Upper lobe of left lung (tissue), 4 donors: Measurements from ENCODE around the gene SPAG8.

Source experiments
- POLR2A ChIP-seq, 4 donors: fragments of 450-650 bp; IDR thresholded peaks; one replicate each; pipeline ENCODE4 v1.5.1; 2016 to 2017; ENCODE audit warnings: antibody characterized with exemption in 4 of 4, mild to moderate bottlenecking in 2 of 4
- POLR2AphosphoS5 ChIP-seq, 2 donors: sonication (generic); formaldehyde crosslinking; IDR thresholded peaks; one replicate each; pipeline ENCODE4 v1.5.1; 2017; ENCODE audit warnings: antibody characterized with exemption in 2 of 2
- TF ChIP-seq, protein P1 (sequence below), 6 experiments: fragments of 450-650 bp in 4 of 6; fragments of 200-600 bp in 2 of 6; sonication (generic) in 2 of 6; IDR thresholded peaks; one replicate each; pipeline ENCODE4 v1.5.1; 2016 to 2019; ENCODE audit warnings: antibody characterized with exemption in 6 of 6

DNA sequence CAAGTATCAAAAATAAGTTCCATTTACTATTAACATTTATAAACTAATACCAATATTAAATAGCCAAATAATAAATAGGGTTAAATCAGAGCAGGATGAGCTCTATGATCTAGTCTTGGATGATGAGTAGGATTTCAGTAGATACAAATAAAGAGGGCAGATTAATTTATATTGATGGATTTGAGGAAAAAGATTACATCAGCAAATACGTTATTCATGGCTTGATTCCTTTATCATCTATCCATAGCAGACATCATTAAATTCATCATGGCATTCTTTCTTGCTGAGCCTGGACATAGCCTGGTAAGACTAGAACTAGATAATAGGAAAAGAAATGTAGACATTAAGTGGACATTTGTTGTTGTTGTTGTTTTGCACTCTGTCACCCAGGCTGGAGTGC, 44.6 kb downstream of the SPAG8 start:
- TF ChIP-seq POLR2A (IDR thresholded peaks at IDR 0.05), result no peak
- TF ChIP-seq, protein P1, sequence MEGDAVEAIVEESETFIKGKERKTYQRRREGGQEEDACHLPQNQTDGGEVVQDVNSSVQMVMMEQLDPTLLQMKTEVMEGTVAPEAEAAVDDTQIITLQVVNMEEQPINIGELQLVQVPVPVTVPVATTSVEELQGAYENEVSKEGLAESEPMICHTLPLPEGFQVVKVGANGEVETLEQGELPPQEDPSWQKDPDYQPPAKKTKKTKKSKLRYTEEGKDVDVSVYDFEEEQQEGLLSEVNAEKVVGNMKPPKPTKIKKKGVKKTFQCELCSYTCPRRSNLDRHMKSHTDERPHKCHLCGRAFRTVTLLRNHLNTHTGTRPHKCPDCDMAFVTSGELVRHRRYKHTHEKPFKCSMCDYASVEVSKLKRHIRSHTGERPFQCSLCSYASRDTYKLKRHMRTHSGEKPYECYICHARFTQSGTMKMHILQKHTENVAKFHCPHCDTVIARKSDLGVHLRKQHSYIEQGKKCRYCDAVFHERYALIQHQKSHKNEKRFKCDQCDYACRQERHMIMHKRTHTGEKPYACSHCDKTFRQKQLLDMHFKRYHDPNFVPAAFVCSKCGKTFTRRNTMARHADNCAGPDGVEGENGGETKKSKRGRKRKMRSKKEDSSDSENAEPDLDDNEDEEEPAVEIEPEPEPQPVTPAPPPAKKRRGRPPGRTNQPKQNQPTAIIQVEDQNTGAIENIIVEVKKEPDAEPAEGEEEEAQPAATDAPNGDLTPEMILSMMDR (IDR thresholded peaks at IDR 0.05), result no peak
- no peak for TF ChIP-seq POLR2AphosphoS5 (IDR thresholded peaks at IDR 0.05)
